Activated T-helper 1 cell treated with anti-CD3 and anti-CD28 coated beads, Interleukin-12 subunit alpha, Interleukin-12 subunit beta, Interleukin-2, Interleukin-4 antibody, amounts not matched to agents 30 ng/mL and 10 ng/mL and 1 ng/mL, durations not matched to agents 14 hours and 24 hours and 36 hours (primary cell): ENCODE measurements around the gene RNASEH2B. TPM values are rescaled to one million over a fixed set of nuclear protein-coding genes. Genes with fewer than 3 reads are reported as not detected.

Source experiments
- DNase-seq: peaks from one replicate; pipeline ENCODE4 v3.0.0; 2021; ENCODE audit warnings: low spot score
- H3K27ac Mint-ChIP-seq: one replicate; pipeline ENCODE4 v1.8.0; 2021; ENCODE audit warnings: mild to moderate bottlenecking, mixed read lengths
- H3K27me3 Mint-ChIP-seq: one replicate; pipeline ENCODE4 v1.8.0; 2022; ENCODE audit warnings: mild to moderate bottlenecking, moderate library complexity, mixed read lengths; ENCODE audit not compliant: insufficient read depth
- H3K36me3 Mint-ChIP-seq: one replicate; pipeline ENCODE4 v1.8.0; 2021; ENCODE audit warnings: low read depth, mixed read lengths
- H3K4me1 Mint-ChIP-seq: one replicate; pipeline ENCODE4 v1.8.0; 2021; ENCODE audit warnings: low read depth, mixed read lengths
- H3K4me3 Mint-ChIP-seq: one replicate; pipeline ENCODE4 v1.8.0; 2021; ENCODE audit warnings: mild to moderate bottlenecking, moderate library complexity, mixed read lengths
- H3K9me3 Mint-ChIP-seq: one replicate; pipeline ENCODE4 v1.8.0; 2021; ENCODE audit warnings: mixed read lengths
- intact Hi-C: fragments of 100-400 bp; cut with micrococcal nuclease; formaldehyde crosslinking; loops from one replicate; pipeline ENCODE4 v1.15.1; 2024
- total RNA-seq: library from RNA; stranded (reverse); gene quantifications from 2 replicates; pipeline ENCODE4 v1.2.3, GENCODE V29; 2022

RNASEH2B gene
- total RNA-seq, 1 donor from 2014 or later, result 57.0 TPM

GRCh38 chr13:50889317-50889716, 20.3 kb upstream of the RNASEH2B start:
- DNase-seq, result no peak
- Mint-ChIP-seq H3K27me3 (no peaks in the 10 kb centered on the region), H3K4me1 (peaks cover 46% of the 10 kb centered on the region), H3K4me3 (no peak overlapping the region), H3K9me3 (peaks cover 10% of the 10 kb centered on the region), H3K27ac (no peak overlapping the region), H3K36me3 (peaks cover 15% of the 10 kb centered on the region)
- intact Hi-C loops, result no loop called here

GRCh38 chr13:50891206-50891605, 18.4 kb upstream of the RNASEH2B start:
- H3K27ac Mint-ChIP-seq, result peak overlapping the region; percentile 53
- peaks cover 15% of the 10 kb centered on the region for H3K36me3 Mint-ChIP-seq
- peaks cover 53% of the 10 kb centered on the region for H3K4me1 Mint-ChIP-seq
- H3K9me3 Mint-ChIP-seq, result peaks cover 15% of the 10 kb centered on the region
- H3K27me3 Mint-ChIP-seq, result no peaks in the 10 kb centered on the region
- no peak overlapping the region for H3K4me3 Mint-ChIP-seq
- no peak for DNase-seq
- intact Hi-C loops, result loop anchor here (5.0 kb wide), 2 partner anchors 809 to 1399 kb away; no protein-coding TSS in a partner anchor

- H3K4me3 Mint-ChIP-seq, result peak overlapping the region; percentile 78
- intact Hi-C loops, result loop anchor here (2.0 to 5.0 kb wide), 3 partner anchors 526 to 1400 kb away; no protein-coding TSS in a partner anchor
These were observed 17.2 kb upstream of the RNASEH2B start for GRCh38 chr13:50892210-50892944.

DNA sequence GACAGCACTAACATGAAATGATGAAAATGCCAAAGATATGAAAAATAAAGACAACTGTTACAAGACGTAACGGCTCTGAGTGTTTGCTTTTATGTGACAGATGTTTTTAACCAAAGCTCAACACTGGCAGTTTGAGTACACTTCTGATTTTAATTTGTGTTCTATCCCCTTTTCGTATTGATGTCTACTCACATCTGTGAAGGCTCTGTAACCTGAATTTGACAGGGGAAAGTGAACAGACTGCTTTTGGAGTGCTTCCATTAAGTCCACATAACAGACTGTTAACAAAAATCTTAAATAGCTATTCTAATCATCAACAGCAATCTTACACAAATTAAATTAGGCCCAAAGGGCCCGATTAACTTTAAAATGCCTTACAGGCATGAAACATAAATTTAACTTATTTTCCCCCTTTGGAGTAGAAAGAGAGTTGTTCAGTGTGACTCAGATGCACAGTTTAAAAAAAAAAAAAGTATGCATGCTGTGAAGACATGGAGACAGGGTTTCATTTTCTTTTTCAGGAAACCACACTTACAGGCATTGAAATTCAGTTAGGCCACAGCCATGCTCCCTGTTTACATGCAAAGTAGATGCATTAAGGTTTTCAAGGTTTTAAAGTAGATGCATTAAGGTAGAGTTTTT, 16.3 kb upstream of the RNASEH2B start:
- H3K4me1 Mint-ChIP-seq, result peaks cover 49% of the 10 kb centered on the region
- H3K27me3 Mint-ChIP-seq, result no peaks in the 10 kb centered on the region
- peaks cover 16% of the 10 kb centered on the region for H3K9me3 Mint-ChIP-seq
- peak overlapping the region; percentile 77 for H3K4me3 Mint-ChIP-seq
- intact Hi-C loops, result loop anchor here (1.0 to 5.0 kb wide), 6 partner anchors 16 to 1401 kb away; partner anchors contain the start of genes RNASEH2B and TRIM13
- DNase-seq, result peak; percentile 40
- H3K36me3 Mint-ChIP-seq, result peaks cover 14% of the 10 kb centered on the region
- peak overlapping the region; percentile 87 for H3K27ac Mint-ChIP-seq

More at GRCh38 chr13:50892210-50892944, 17.2 kb upstream of the RNASEH2B start:
- Mint-ChIP-seq H3K27ac (peak overlapping the region; percentile 89), H3K27me3 (no peaks in the 10 kb centered on the region), H3K4me1 (peaks cover 53% of the 10 kb centered on the region), H3K9me3 (peaks cover 15% of the 10 kb centered on the region), H3K36me3 (peaks cover 13% of the 10 kb centered on the region)
- DNase-seq, result no peak

- Mint-ChIP-seq H3K4me1 (peaks cover 49% of the 10 kb centered on the region), H3K36me3 (peaks cover 14% of the 10 kb centered on the region), H3K9me3 (peaks cover 13% of the 10 kb centered on the region), H3K27ac (peak overlapping the region; percentile 87), H3K4me3 (peak overlapping the region; percentile 77), H3K27me3 (no peaks in the 10 kb centered on the region)
- intact Hi-C loops, result loop anchor here (5.0 kb wide), 2 partner anchors 812 to 1402 kb away; no protein-coding TSS in a partner anchor
- no peak for DNase-seq
These were observed 15.6 kb upstream of the RNASEH2B start for GRCh38 chr13:50894012-50894411.

DNA sequence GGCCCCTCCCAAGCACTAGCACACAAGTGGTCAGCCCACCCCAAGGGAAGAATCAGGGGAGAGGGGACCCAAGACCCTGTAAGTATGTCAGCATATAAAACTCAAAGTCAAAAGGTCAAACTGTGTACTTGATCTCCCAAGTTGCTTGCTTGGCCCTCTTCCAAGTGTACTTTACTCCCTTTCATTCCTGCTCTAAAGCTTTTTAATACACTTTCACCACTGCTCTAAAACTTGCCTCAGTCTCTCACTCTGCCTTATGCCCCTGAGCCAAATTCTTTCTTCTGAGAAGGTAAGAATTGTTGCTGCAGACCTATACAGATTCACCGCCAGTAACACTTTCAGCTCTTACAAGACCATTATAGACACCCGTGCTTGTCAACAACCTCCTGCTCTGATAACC, 15.1 kb upstream of the RNASEH2B start:
- intact Hi-C loops, result loop anchor here (5.0 kb wide), 2 partner anchors 812 to 1402 kb away; no protein-coding TSS in a partner anchor
- H3K4me3 Mint-ChIP-seq, result no peak overlapping the region
- peaks cover 49% of the 10 kb centered on the region for H3K4me1 Mint-ChIP-seq
- peaks cover 13% of the 10 kb centered on the region for H3K9me3 Mint-ChIP-seq
- DNase-seq, result no peak
- peak overlapping the region; percentile 87 for H3K27ac Mint-ChIP-seq
- peaks cover 14% of the 10 kb centered on the region for H3K36me3 Mint-ChIP-seq
- H3K27me3 Mint-ChIP-seq, result no peaks in the 10 kb centered on the region

DNA sequence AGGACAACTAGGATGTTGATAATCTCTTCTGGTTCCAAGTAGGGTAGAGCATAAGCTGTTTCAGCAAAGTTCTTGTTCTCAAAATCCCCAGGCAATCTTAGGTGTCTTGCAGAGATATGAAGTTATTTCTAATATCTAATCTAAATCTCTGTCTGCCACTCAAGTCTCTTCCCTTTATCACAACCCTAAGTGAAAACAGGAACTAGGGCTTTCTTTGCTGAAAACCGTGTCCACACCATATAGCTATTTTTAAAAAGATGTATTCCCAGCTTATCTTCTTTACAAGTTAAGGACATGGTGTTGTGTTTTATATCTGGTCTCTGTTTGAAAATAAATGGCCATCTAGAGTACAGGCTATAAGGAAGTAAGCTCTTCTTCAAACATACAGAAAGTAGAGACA, 11.3 kb upstream of the RNASEH2B start:
- peaks cover 13% of the 10 kb centered on the region for H3K9me3 Mint-ChIP-seq
- peaks cover 16% of the 10 kb centered on the region for H3K4me1 Mint-ChIP-seq
- H3K4me3 Mint-ChIP-seq, result no peak overlapping the region
- intact Hi-C loops, result no loop called here
- peaks cover 10% of the 10 kb centered on the region for H3K36me3 Mint-ChIP-seq
- no peak for DNase-seq
- no peak overlapping the region for H3K27ac Mint-ChIP-seq
- no peaks in the 10 kb centered on the region for H3K27me3 Mint-ChIP-seq

GRCh38 chr13:50901701-50902100, 7.9 kb upstream of the RNASEH2B start:
- no peak for DNase-seq
- peaks cover 6% of the 10 kb centered on the region for H3K4me1 Mint-ChIP-seq
- H3K36me3 Mint-ChIP-seq, result peaks cover 5% of the 10 kb centered on the region
- peaks cover 8% of the 10 kb centered on the region for H3K9me3 Mint-ChIP-seq
- intact Hi-C loops, result no loop called here
- no peaks in the 10 kb centered on the region for H3K27me3 Mint-ChIP-seq
- no peak overlapping the region for H3K27ac Mint-ChIP-seq
- no peak overlapping the region for H3K4me3 Mint-ChIP-seq

DNA sequence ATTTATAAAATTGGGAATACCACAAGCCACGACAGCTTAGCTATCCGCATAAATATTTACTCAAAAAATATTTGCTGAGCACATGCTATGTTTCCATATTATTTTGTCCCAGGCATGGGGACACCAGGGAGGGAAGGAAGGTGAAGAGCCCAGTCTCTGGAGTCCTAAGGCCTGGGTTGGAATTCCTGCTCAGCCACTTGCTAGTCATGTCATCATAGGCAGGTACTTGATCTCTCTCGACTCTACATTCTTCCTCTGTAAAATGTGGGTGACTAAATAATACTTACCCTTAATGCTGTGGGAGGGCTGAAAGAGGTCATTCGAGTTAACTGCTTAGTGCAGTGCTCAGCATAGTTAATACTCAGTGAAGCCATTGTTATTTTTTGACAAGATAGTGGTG, 4.3 kb upstream of the RNASEH2B start:
- Mint-ChIP-seq H3K27me3 (no peaks in the 10 kb centered on the region), H3K27ac (no peak overlapping the region), H3K4me3 (no peak overlapping the region), H3K9me3 (no peaks in the 10 kb centered on the region), H3K4me1 (peaks cover 17% of the 10 kb centered on the region), H3K36me3 (peaks cover 2% of the 10 kb centered on the region)
- intact Hi-C loops, result no loop called here
- no peak for DNase-seq

GRCh38 chr13:50907781-50908180, 1.8 kb upstream of the RNASEH2B start:
- no peaks in the 10 kb centered on the region for H3K9me3 Mint-ChIP-seq
- intact Hi-C loops, result no loop called here
- no peak for DNase-seq
- peaks cover 2% of the 10 kb centered on the region for H3K36me3 Mint-ChIP-seq
- peak overlapping the region; percentile 7 for H3K27ac Mint-ChIP-seq
- peak overlapping the region; percentile 23 for H3K4me3 Mint-ChIP-seq
- no peaks in the 10 kb centered on the region for H3K27me3 Mint-ChIP-seq
- peaks cover 36% of the 10 kb centered on the region for H3K4me1 Mint-ChIP-seq

DNA sequence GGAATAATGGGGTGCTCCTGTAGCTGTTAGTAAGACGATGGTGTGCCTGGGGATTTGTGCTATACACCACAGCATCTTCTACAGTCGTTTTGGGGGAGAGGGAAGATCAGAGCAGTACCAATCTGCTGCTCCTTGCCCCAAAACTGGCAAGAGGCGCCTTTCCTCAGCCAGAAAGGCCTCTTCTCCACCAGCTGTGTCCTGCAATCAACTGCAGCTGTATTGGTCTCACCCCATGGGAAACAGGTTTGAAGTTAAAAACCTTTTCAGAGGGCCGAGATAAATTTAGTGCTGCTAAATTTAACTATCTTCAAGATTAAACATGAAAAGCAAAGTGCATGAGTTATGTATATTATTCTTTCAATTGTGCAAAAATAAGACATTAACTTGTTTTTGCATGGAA, 1.2 kb upstream of the RNASEH2B start:
- H3K4me1 Mint-ChIP-seq, result peaks cover 41% of the 10 kb centered on the region
- peak overlapping the region; percentile 7 for H3K27ac Mint-ChIP-seq
- intact Hi-C loops, result no loop called here
- no peaks in the 10 kb centered on the region for H3K27me3 Mint-ChIP-seq
- H3K36me3 Mint-ChIP-seq, result peaks cover 2% of the 10 kb centered on the region
- H3K4me3 Mint-ChIP-seq, result peak overlapping the region; percentile 58
- no peak for DNase-seq
- no peaks in the 10 kb centered on the region for H3K9me3 Mint-ChIP-seq

GRCh38 chr13:50910485-50910805, 854 bp downstream of the RNASEH2B start:
- Mint-ChIP-seq H3K36me3 (no peaks in the 10 kb centered on the region), H3K4me3 (peak overlapping the region; percentile 82), H3K9me3 (no peaks in the 10 kb centered on the region), H3K27ac (peak overlapping the region; percentile 97), H3K27me3 (no peaks in the 10 kb centered on the region), H3K4me1 (peaks cover 50% of the 10 kb centered on the region)
- intact Hi-C loops, result loop anchor here (1.0 to 10.0 kb wide), 7 partner anchors 198 to 1466 kb away; partner anchors contain the start of genes CAB39L, DHRS12 and SETDB2
- no peak for DNase-seq

- peak overlapping the region; percentile 82 for H3K4me3 Mint-ChIP-seq
- no peaks in the 10 kb centered on the region for H3K9me3 Mint-ChIP-seq
- H3K27ac Mint-ChIP-seq, result peak overlapping the region; percentile 97
- H3K27me3 Mint-ChIP-seq, result no peaks in the 10 kb centered on the region
- no peaks in the 10 kb centered on the region for H3K36me3 Mint-ChIP-seq
- H3K4me1 Mint-ChIP-seq, result peaks cover 58% of the 10 kb centered on the region
- intact Hi-C loops, result loop anchor here (5.0 to 10.0 kb wide), 6 partner anchors 199 to 1466 kb away; partner anchors contain the start of genes CAB39L, DHRS12 and SETDB2
- DNase-seq, result no peak
These were observed 1.6 kb downstream of the RNASEH2B start for GRCh38 chr13:50911081-50911631.
